ENCODE measurements around the gene EGFLAM. TPM values are rescaled to one million over a fixed set of nuclear protein-coding genes. Genes with fewer than 3 reads are reported as not detected.

Gene EGFLAM
- total and polyA plus RNA-seq, 2 of the 4 experiments (the other 2 are of a cell fraction) = 0.77 to 1.1 TPM

DNA sequence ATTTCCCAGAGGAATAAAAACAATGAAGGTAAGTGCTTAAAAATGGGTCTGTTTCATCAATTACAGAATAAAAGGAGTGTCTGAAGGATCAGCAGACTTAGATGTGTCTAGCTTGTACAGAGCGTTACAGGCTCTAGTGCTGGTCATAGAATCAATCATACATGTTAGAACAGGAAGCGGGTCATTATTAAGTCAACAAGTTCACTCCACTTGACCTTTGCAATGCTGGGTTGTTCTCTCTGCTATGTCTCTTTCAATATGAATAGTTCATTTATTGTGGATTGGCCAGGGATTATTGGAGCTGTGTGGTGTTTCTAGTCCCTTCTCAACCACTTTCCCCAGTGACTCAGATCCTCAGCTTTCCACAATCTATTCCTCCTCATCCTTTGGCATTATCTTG, 20.7 kb upstream of the EGFLAM start:
- Histone ChIP-seq H3K18ac (ENCODE audit: low read depth, low read length) (no peak overlapping the region), H2BK120ac (ENCODE audit: low read depth, low read length) (no peak overlapping the region), H3K79me1 (ENCODE audit: low read depth in 1 of 2, low read length in 2 of 2) (no peaks in the 10 kb centered on the region), H2AK9ac (replicated peaks; ENCODE audit: low read depth, low read length, poor library complexity) (no peak overlapping the region), H2BK5ac (ENCODE audit: low read depth, low read length, poor library complexity, severe bottlenecking) (no peak overlapping the region), H3K9me1 (ENCODE audit: insufficient read depth, low read length) (no peaks in the 10 kb centered on the region), H4K8ac (ENCODE audit: low read depth in 2 of 2, low read length in 2 of 2) (no peak overlapping the region), H2AK5ac (ENCODE audit: low read depth, low read length) (no peak overlapping the region), H3K9ac (ENCODE audit: low read depth, low read length) (no peak overlapping the region), H3K36me3 (ENCODE audit: control insufficient read depth, insufficient read depth, low read length) (no peaks in the 10 kb centered on the region), H3K27me3 (ENCODE audit: control insufficient read depth, insufficient read depth, low read length) (no peaks in the 10 kb centered on the region; the same call in 1 of the 2 replicates), H3K56ac (ENCODE audit: extremely low read depth, insufficient read depth, low read length) (no peak overlapping the region), H3K4ac (ENCODE audit: low read depth, low read length) (no peak overlapping the region), H3K9me3 (ENCODE audit: control insufficient read depth, insufficient read depth, low read length) (no peaks in the 10 kb centered on the region), H4K20me1 (ENCODE audit: insufficient read depth, low read length) (no peaks in the 10 kb centered on the region), H4K5ac (ENCODE audit: low read depth, low read length) (no peak overlapping the region), H3K4me2 (ENCODE audit: low read depth, low read length) (no peak overlapping the region), H3K4me3 (ENCODE audit: insufficient read depth, low read depth, low read length) (no peak overlapping the region), H2AFZ (replicated peaks; ENCODE audit: low read length, poor library complexity) (no peak overlapping the region), H2BK15ac (ENCODE audit: low read depth, low read length) (no peak overlapping the region), H3K23ac (ENCODE audit: low read depth, low read length) (no peak overlapping the region), H3K4me1 (ENCODE audit: control insufficient read depth, insufficient read depth, low read length) (no peaks in the 10 kb centered on the region), H2BK20ac (ENCODE audit: low read depth, low read length) (no peak overlapping the region), H4K91ac (ENCODE audit: insufficient read depth, low read depth, low read length) (no peak overlapping the region), H3K27ac (ENCODE audit: insufficient read depth, low read length) (no peak overlapping the region), H3K14ac (replicated peaks; ENCODE audit: low read depth, low read length) (no peak overlapping the region)
- ChIA-PET POLR2A (ENCODE audit: unreplicated experiment) (interaction anchor here (0.6 kb wide), 1 partner anchor 151 kb away, joined by 4 read pairs; no protein-coding TSS in a partner anchor), CTCF (interaction anchor here (1.4 kb wide), 1 partner anchor 12 kb away, joined by 3 read pairs; no protein-coding TSS in a partner anchor)
- intact Hi-C loops (cut with micrococcal nuclease) = no loop called here
- no TSS peak for BruUV-seq (replicated peaks)
- no CpG with 5 or more reads among the region's 2 CpGs for WGBS, 2 experiments (ENCODE audit: extremely low coverage in 2 of 2, insufficient read length in 1 of 2)
- dilution Hi-C loops (cut with HindIII; ENCODE audit: low sequenced_read_pairs, unreplicated experiment) = no loop called here
- no peak for ATAC-seq (ENCODE audit: low read depth)
- DNase-seq = no peak
- TF ChIP-seq CTCF (conservative IDR thresholded peaks at IDR 0.05; ENCODE audit: low read depth, low read length) (no peak), FOS (IDR thresholded peaks at IDR 0.05; ENCODE audit: low read depth, low read length) (no peak), CEBPB (IDR thresholded peaks at IDR 0.05; ENCODE audit: low read depth, low read length) (no peak), RCOR1 (IDR thresholded peaks at IDR 0.05; ENCODE audit: insufficient replicate concordance, low read length) (no peak), POLR2A (IDR thresholded peaks at IDR 0.05; ENCODE audit: low read depth, low read length) (no peak), SMC3 (IDR thresholded peaks at IDR 0.05; ENCODE audit: low read depth, low read length) (no peak), NFE2L2 (IDR thresholded peaks at IDR 0.05; ENCODE audit: low read depth, low read length) (no peak), MAZ (IDR thresholded peaks at IDR 0.05; ENCODE audit: borderline replicate concordance, low read depth, low read length) (no peak)
- TF ChIP-seq, protein P1, sequence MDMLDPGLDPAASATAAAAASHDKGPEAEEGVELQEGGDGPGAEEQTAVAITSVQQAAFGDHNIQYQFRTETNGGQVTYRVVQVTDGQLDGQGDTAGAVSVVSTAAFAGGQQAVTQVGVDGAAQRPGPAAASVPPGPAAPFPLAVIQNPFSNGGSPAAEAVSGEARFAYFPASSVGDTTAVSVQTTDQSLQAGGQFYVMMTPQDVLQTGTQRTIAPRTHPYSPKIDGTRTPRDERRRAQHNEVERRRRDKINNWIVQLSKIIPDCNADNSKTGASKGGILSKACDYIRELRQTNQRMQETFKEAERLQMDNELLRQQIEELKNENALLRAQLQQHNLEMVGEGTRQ (IDR thresholded peaks at IDR 0.05; ENCODE audit: low read depth, low read length) = no peak
- TF ChIP-seq, protein P2, sequence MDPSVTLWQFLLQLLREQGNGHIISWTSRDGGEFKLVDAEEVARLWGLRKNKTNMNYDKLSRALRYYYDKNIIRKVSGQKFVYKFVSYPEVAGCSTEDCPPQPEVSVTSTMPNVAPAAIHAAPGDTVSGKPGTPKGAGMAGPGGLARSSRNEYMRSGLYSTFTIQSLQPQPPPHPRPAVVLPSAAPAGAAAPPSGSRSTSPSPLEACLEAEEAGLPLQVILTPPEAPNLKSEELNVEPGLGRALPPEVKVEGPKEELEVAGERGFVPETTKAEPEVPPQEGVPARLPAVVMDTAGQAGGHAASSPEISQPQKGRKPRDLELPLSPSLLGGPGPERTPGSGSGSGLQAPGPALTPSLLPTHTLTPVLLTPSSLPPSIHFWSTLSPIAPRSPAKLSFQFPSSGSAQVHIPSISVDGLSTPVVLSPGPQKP (IDR thresholded peaks at IDR 0.05; ENCODE audit: borderline replicate concordance, low read depth, low read length) = no peak
- in situ Hi-C loops (cut with MboI; ENCODE audit: low sequenced_read_pairs) = no loop called here

Data from IMR-90 (cell line).